K562 (cell line): ENCODE results near the gene ELOVL1. TPM values are rescaled to one million over a fixed set of nuclear protein-coding genes. Genes with fewer than 3 reads are reported as not detected.
A peak's percentile ranks its signal among the peaks of the same experiment; 100 is the strongest.

ENCODE experiments used
- BCOR ChIP-seq: fragments of 450-650 bp; IDR thresholded peaks from 2 replicates; pipeline ENCODE4 v1.6.1; 2016
- DEAF1 ChIP-seq: fragments of 450-650 bp; formaldehyde crosslinking; IDR thresholded peaks from 2 replicates; pipeline ENCODE4 v1.4.0; 2020; ENCODE audit warnings: mild to moderate bottlenecking, moderate library complexity
- DLX4 ChIP-seq: fragments of 250-450 bp; sonication (Bioruptor Pico); IDR thresholded peaks from 2 replicates; pipeline ENCODE4 v1.6.1; 2021; ENCODE audit warnings: mild to moderate bottlenecking
- FOXO4 ChIP-seq: fragments of 450-650 bp; formaldehyde crosslinking; IDR thresholded peaks from 2 replicates; pipeline ENCODE4 v1.4.0; 2020; ENCODE audit warnings: mild to moderate bottlenecking, moderate library complexity
- PBX2 ChIP-seq, 2 experiments: IDR thresholded peaks in 1 of 2; conservative IDR thresholded peaks in 1 of 2; 2 replicates each; pipeline ENCODE4 v1.6.1; 2016; ENCODE audit warnings: low read depth in 2 of 2, mild to moderate bottlenecking in 1 of 2, missing compliant biosample characterization in 1 of 2, missing genetic modification characterization in 1 of 2, moderate library complexity in 1 of 2
- POLR2B ChIP-seq: fragments of 450-650 bp; IDR thresholded peaks from 2 replicates; pipeline ENCODE4 v1.6.1; 2018; ENCODE audit warnings: low read depth; ENCODE audit not compliant: partially characterized antibody
- POLR2H ChIP-seq: IDR thresholded peaks from 2 replicates; pipeline ENCODE4 v1.6.1; 2016; ENCODE audit warnings: missing genetic modification characterization, low read depth, mild to moderate bottlenecking, control low read depth, missing compliant biosample characterization, moderate library complexity
- RREB1 ChIP-seq: fragments of 250-450 bp; sonication (Bioruptor Pico); IDR thresholded peaks from 2 replicates; pipeline ENCODE4 v1.4.0; 2020
- SETDB1 ChIP-seq: IDR thresholded peaks from one replicate; pipeline ENCODE4 v1.6.1; 2012; ENCODE audit warnings: low read length, control low read depth, inconsistent platforms
- SOX6 ChIP-seq: fragments of 450-650 bp; IDR thresholded peaks from 2 replicates; pipeline ENCODE4 v1.6.1; 2014; ENCODE audit warnings: mild to moderate bottlenecking
- TCF7 ChIP-seq: sonication (generic); IDR thresholded peaks from 2 replicates; pipeline ENCODE4 v1.6.1; 2016; ENCODE audit warnings: antibody characterized with exemption, borderline replicate concordance
- TSC22D4 ChIP-seq: fragments of 450-650 bp; IDR thresholded peaks from 2 replicates; pipeline ENCODE4 v1.6.1; 2016; ENCODE audit warnings: missing genetic modification characterization, missing biosample characterization, control low read depth
- ZNF232 ChIP-seq: sonication (generic); formaldehyde crosslinking; IDR thresholded peaks from 2 replicates; pipeline ENCODE4 v1.8.0; 2022; ENCODE audit warnings: mild to moderate bottlenecking, missing genetic modification reagents
- ZNF3 ChIP-seq: fragments of 250-450 bp; sonication (Bioruptor Pico); IDR thresholded peaks from 2 replicates; pipeline ENCODE4 v1.5.0; 2021; ENCODE audit warnings: mild to moderate bottlenecking, moderate library complexity
- ZNF384 ChIP-seq: IDR thresholded peaks from 2 replicates; pipeline ENCODE4 v1.6.1; 2012; ENCODE audit warnings: low read depth, low read length, improper control_type of control experiment
- polyA plus RNA-seq, 8 experiments: library from polyadenylated mRNA; depleted of rRNA in 4 of 8; stranded (reverse) in 5 of 8; unstranded in 3 of 8; fragments of >200 nt; fragmentation: Nextera tagmentation in 2 of 8; fragmentation: Illumina TruSeq in 1 of 8; extraction: Ambion mirVana in 2 of 8; extraction: Trizol in 1 of 8; gene quantifications; 2 replicates each; pipeline versions ENCODE4 v1.2.1 to v1.2.3, GENCODE V29; 2011 to 2014; ENCODE audit warnings: inconsistent platforms in 1 of 8, missing spikeins in 1 of 8
- total RNA-seq, 7 experiments: library from RNA; depleted of rRNA in 6 of 7; stranded (reverse); fragments of >200 nt in 6 of 7; fragmentation: Illumina TruSeq in 2 of 7; extraction: Trizol in 2 of 7; gene quantifications; 2 replicates each; pipeline versions ENCODE4 v1.2.1 to v1.2.3, GENCODE V29; 2011 to 2021; ENCODE audit warnings: low replicate concordance in 1 of 7

ELOVL1 gene
- total and polyA plus RNA-seq, 9 of the 15 experiments (the other 6 are each of a cell fraction or from before 2014, with no cell fraction given): 51.0 to 157 (median 70.3) TPM

- peak; percentile 84 for TF ChIP-seq POLR2H (tag)
- peak; percentile 65 for TF ChIP-seq POLR2B
- TF ChIP-seq SOX6: no peak
- TF ChIP-seq FOXO4 (CRISPR knock-in tag): no peak
- no peak for TF ChIP-seq ZNF3 (CRISPR knock-in tag)
- TF ChIP-seq RREB1: no peak
- TF ChIP-seq ZNF384: no peak
- TF ChIP-seq BCOR: peak; percentile 70
- TF ChIP-seq ZNF232 (CRISPR knock-in tag): no peak
- TF ChIP-seq SETDB1: no peak
- no peak for TF ChIP-seq TSC22D4 (tag)
- TF ChIP-seq TCF7: no peak
- TF ChIP-seq DLX4 (CRISPR knock-in tag): no peak
- no peak for TF ChIP-seq PBX2 (CRISPR knock-in tag; IDR thresholded peaks at IDR 0.05; ENCODE audit: low read depth)
- no peak for TF ChIP-seq PBX2 (tag; conservative IDR thresholded peaks at IDR 0.05; ENCODE audit: low read depth)
- TF ChIP-seq DEAF1 (CRISPR knock-in tag): no peak
Observed at GRCh38 chr1:43358121-43358745, 9.6 kb downstream of the ELOVL1 start (continued).
